ENCODE measurements around the gene ADK. TPM values are rescaled to one million over a fixed set of nuclear protein-coding genes. Genes with fewer than 3 reads are reported as not detected.

The ADK gene
- total RNA-seq, 1 donor from 2014 or later: 46.1 TPM

- no peak for ATAC-seq (ENCODE audit: low read depth)
- no peak overlapping the region for H3K27ac Mint-ChIP-seq
- ChIA-PET POLR2A (no interaction called here), CTCF (no interaction called here)
- H3K4me3 Mint-ChIP-seq: no peak overlapping the region
- intact Hi-C loops (cut with micrococcal nuclease): no loop called here
- peaks cover 18% of the 10 kb centered on the region for H3K9me3 Mint-ChIP-seq
- peaks cover 66% of the 10 kb centered on the region for H3K36me3 Mint-ChIP-seq (ENCODE audit: low read depth)
- peaks cover 2% of the 10 kb centered on the region for H3K4me1 Mint-ChIP-seq
- TF ChIP-seq CTCF (IDR thresholded peaks at IDR 0.05): no peak
- DNase-seq: no peak
- no peaks in the 10 kb centered on the region for H3K27me3 Mint-ChIP-seq
Measured at GRCh38 chr10:74320026-74320425, 169.0 kb downstream of the ADK start.

- ATAC-seq (ENCODE audit: low read depth) (no peak), DNase-seq (no peak)
- no peak overlapping the region for H3K27ac Mint-ChIP-seq
- H3K9me3 Mint-ChIP-seq: peaks cover 18% of the 10 kb centered on the region
- H3K36me3 Mint-ChIP-seq (ENCODE audit: low read depth): peaks cover 65% of the 10 kb centered on the region
- H3K27me3 Mint-ChIP-seq: no peaks in the 10 kb centered on the region
- intact Hi-C loops (cut with micrococcal nuclease): no loop called here
- POLR2A ChIA-PET: no interaction called here
- no peak overlapping the region for H3K4me3 Mint-ChIP-seq
- CTCF ChIA-PET: no interaction called here
- TF ChIP-seq CTCF (IDR thresholded peaks at IDR 0.05): no peak
- H3K4me1 Mint-ChIP-seq: peaks cover 4% of the 10 kb centered on the region
Measured at GRCh38 chr10:74320717-74321116, 169.7 kb downstream of the ADK start.

GRCh38 chr10:74322141-74322540 is 171.1 kb downstream of the ADK start:
- Mint-ChIP-seq H3K4me1 (peaks cover 5% of the 10 kb centered on the region), H3K4me3 (no peak overlapping the region), H3K27me3 (no peaks in the 10 kb centered on the region), H3K9me3 (peaks cover 20% of the 10 kb centered on the region), H3K36me3 (ENCODE audit: low read depth) (peaks cover 56% of the 10 kb centered on the region), H3K27ac (no peak overlapping the region)
- ChIA-PET CTCF (no interaction called here), POLR2A (no interaction called here)
- no peak for ATAC-seq (ENCODE audit: low read depth)
- DNase-seq: no peak
- intact Hi-C loops (cut with micrococcal nuclease): no loop called here
- no peak for TF ChIP-seq CTCF (IDR thresholded peaks at IDR 0.05)

GRCh38 chr10:74322565-74322964 is 171.5 kb downstream of the ADK start:
- ChIA-PET CTCF (no interaction called here), POLR2A (no interaction called here)
- no peak for TF ChIP-seq CTCF (IDR thresholded peaks at IDR 0.05)
- intact Hi-C loops (cut with micrococcal nuclease): no loop called here
- ATAC-seq (ENCODE audit: low read depth) (no peak), DNase-seq (no peak)
- no peak overlapping the region for H3K4me3 Mint-ChIP-seq
- peaks cover 20% of the 10 kb centered on the region for H3K9me3 Mint-ChIP-seq
- peaks cover 8% of the 10 kb centered on the region for H3K4me1 Mint-ChIP-seq
- H3K27ac Mint-ChIP-seq: peak overlapping the region; percentile 5
- H3K27me3 Mint-ChIP-seq: no peaks in the 10 kb centered on the region
- H3K36me3 Mint-ChIP-seq (ENCODE audit: low read depth): peaks cover 54% of the 10 kb centered on the region

GRCh38 chr10:74328388-74328787 is 177.4 kb downstream of the ADK start:
- Mint-ChIP-seq H3K4me3 (no peak overlapping the region), H3K27me3 (no peaks in the 10 kb centered on the region), H3K27ac (no peak overlapping the region), H3K36me3 (ENCODE audit: low read depth) (peaks cover 46% of the 10 kb centered on the region), H3K9me3 (peaks cover 2% of the 10 kb centered on the region), H3K4me1 (peaks cover 10% of the 10 kb centered on the region)
- ChIA-PET CTCF (no interaction called here), POLR2A (no interaction called here)
- TF ChIP-seq CTCF (IDR thresholded peaks at IDR 0.05): no peak
- no peak for DNase-seq
- no peak for ATAC-seq (ENCODE audit: low read depth)
- intact Hi-C loops (cut with micrococcal nuclease): no loop called here

All from activated B cell treated with CpG ODN at 0.5 μM for 24 hours (primary cell).